GM18511 (cell line): Measurements from ENCODE around the gene RHOG.
"Not testable (repeated sequence)": the region's sequence is repeated elsewhere in the genome, so short reads cannot be mapped to it uniquely, and the experiment has no call there.

Experiments
- ATAC-seq: cut with Tn5 transposase; IDR thresholded peaks from one replicate; pipeline ENCODE4 v1.9.1; 2021; ENCODE audit warnings: mild to moderate bottlenecking, moderate library complexity; ENCODE audit not compliant: unreplicated experiment

Gene RHOG

GRCh38 chr11:3840870-3841425, at the start of gene RHOG:
Gene RHOG, minus strand, starts transcription at chr11:3840959. Its CDS starts 12,821 bp downstream, at chr11:3828138.
- ATAC-seq: peak; percentile 52

DNA sequence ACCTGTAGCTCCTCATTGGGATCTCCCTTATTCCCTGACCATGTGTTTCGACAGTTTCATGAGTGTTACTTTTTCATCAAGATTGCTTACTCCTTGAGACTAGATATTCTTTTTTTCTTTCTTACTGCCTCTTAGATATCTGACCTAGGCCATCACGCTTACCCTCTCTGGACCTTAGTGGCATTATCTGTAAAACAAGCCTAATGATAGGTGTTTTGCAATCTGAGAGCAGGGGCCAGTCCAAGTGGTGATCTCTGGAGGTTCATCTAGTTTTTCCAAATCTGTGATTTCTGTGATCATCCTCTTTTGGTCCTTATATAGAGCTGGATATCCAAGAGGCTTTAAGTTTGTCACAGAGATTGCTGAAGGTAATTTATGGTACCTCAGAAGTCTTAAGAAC, 49.3 kb upstream of the RHOG start:
- ATAC-seq: no peak

DNA sequence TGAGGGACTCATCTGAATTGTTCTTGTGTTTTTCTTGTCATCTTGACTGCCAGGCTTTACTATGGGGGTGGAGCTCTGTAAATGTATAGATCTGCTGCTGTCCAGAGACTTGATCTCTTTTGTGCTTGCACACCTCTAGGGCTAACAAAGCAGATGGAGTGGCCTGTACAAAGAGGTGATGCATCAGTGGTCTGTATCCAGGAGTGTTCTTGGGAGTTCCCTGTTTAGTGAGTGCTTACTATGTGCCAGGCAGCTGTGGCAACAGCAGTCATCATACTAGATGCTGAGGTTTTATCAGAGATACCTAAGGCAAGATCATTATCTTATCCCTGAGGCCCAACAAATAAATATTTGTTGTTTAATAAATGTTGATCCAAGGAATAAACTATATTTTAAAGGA, 48.1 kb upstream of the RHOG start:
- ATAC-seq: no peak

- ATAC-seq: no peak
Observed at GRCh38 chr11:3886985-3887384, 46.2 kb upstream of the RHOG start.

GRCh38 chr11:3885855-3886254, 45.1 kb upstream of the RHOG start:
- no peak for ATAC-seq

GRCh38 chr11:3882655-3883054, 41.9 kb upstream of the RHOG start:
- ATAC-seq: no peak

- ATAC-seq: peak; percentile 45
Observed at GRCh38 chr11:3880724-3881123, 40.0 kb upstream of the RHOG start.

DNA sequence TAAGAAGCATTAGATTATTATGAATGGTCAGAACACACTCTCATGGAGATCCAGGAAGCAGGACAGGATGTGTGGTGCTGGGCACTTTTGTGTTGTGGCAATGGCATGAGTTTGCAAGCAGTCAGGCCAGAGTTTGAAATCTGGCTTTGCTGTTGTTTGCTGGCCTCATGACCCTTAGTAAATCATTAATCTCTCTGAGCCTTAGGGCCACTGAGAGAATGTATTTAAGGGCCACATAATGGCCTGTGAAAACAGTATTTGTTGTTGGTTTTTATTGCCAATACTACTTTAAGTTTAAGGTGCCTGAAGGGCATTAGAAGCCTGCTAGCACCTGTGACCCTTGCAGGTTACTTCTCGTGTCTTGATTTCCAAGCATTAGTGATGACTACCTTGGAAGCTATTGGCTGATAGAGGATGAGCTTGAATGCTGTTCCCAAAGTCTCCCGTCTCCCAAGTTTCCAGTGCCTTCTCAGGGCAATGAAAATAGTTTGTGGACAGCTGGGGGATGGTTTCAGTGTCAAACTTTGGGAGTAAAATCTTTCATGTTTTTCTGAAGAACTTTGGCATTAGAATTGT, 39.3 kb upstream of the RHOG start:
- peak; percentile 69 for ATAC-seq

- ATAC-seq: peak; percentile 45
Observed at GRCh38 chr11:3879216-3879966, 38.6 kb upstream of the RHOG start.

DNA sequence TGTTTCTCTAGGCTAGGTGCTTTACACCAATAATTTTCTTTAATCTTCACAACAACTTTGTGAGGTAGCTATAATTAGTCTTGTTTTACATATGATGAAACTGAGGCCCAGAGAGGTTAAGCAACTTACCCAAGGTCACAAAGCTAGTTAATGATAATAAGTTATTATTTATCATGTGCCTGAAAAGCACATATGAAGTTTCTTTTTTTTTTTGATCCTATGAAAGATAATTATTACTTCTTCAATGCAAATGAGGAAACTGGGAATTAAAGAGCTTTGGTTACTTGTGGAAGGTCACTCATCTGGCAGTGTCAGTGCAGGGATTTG, 37.5 kb upstream of the RHOG start:
- ATAC-seq: no peak

DNA sequence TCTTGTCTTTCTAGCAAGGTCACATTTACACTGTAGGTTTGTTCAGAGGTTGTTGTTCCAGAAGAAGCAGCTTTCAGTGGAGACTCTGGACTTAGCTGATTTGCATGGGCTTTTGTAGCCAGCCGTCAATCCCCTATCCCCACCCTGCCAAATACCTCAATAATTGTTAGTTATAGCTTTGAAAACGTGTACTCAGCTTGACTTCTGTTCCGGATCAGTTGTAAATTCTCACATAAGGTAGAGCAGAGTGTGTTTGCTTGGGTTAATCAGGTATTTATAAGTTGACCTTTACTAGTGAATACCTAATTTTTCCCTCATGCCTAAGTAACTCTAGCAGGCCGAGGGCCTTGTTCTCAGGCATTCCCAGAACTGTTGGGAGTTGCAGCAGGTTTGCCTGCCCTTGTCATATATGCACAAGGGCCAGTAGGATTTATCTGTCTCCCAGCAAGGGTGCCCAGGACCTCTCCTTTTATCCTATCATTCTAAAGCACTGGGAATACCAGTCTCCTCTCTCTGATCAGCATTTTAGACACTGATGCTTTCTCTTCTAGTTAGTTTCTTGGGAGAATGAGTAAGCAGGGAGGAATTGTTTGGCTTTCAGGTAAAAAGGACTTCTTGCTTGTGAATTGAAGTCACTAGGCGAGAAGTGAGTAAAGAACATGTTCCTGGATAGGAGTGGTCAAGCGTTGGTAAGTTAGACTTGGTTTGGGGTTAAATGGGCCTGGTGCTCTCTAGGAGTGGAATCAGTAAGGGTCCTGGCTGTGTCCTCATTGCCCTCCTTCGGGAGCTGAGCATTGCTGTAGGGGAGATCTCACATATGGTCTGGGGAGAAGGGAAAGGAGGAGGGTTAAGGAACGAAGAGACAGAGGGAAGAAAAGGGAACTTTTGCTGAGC, 36.9 kb upstream of the RHOG start:
- no peak for ATAC-seq

DNA sequence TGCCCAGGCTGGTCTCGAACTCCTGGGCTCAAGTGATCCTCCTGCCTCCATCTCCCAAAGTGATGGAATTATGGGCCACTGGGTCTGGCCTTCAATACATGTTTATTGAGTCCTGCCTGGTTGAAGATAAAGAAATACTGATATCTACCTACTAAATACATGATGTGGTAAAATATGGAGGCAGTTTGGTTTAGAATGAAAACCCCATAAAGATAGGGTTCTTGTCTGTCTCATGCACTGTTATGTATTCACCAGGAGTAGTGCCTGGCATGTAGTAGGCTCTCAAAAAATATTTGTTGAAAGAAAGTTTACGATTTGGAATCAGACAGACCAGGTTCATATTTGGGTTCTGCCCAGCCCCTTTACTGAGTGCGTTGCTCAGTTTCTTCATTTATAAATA, 35.9 kb upstream of the RHOG start:
- no peak for ATAC-seq

GRCh38 chr11:3873712-3874349, 33.1 kb upstream of the RHOG start:
- ATAC-seq: no peak

GRCh38 chr11:3867209-3868091, 26.7 kb upstream of the RHOG start:
- ATAC-seq: peak; percentile 75

GRCh38 chr11:3866836-3867208, 26.1 kb upstream of the RHOG start:
- ATAC-seq: no peak

GRCh38 chr11:3866206-3866605, 25.4 kb upstream of the RHOG start:
- ATAC-seq: peak; percentile 52

DNA sequence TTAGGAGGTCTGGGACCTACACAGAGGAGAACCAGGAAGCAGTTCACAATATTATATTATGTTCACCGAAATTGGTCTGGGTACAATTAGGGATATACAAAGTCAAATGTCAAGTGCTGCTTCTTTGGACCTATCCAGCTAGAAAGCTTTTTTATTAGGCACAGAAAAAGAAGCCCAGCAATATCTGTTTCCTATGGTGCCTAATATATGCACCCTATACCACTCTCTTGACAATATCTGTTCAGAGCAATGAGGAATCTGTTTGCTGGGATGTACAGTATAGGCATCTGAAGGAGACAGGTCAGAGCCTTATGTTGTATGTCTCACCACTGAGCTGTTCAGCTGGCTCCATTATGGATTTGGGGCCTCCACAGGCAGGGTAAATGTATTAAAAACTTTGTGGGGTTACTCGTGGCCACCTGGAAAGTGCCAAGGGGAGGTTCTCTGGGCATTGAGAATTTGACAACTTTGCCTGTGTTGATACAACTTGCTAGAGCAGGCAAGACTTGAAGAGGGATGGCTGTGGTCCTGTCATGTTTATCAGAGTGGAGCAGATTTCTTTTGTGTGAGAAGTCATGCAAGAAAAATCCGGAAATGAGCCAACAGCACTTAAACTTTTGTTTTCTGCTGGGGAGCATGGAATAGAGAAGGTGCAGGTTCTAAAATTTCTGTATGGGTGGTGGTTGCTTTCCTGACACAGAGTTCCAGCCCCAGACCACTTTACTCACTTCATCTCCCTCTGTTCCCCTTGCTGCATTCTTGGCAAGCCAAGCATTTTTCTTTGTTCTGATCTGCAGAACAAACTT, 24.8 kb upstream of the RHOG start:
- peak; percentile 32 for ATAC-seq

- ATAC-seq: no peak
Observed at GRCh38 chr11:3861683-3862082, 20.9 kb upstream of the RHOG start.

DNA sequence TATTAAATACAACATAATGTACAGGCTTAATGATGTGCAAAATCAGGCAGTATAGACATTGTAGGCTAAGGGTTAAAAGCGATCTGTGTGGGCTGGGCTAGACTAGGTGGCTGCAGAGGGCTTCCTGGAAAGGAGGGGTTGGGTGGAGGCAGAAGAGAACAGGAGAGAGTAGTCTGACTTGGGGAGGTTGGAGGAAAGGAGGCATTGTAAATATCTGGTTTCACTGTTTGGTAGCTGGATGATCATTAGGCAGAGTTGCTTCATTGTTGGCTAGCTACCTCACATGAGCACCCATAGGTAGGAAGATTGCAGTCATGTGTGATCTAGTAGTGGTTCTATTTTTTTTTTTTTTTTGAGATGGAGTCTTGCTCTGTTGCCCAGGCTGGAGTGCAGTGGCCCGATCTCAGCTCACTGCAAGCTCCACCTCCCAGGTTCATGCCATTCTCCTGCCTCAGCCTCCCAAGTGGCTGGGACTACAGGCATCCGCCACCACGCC, 20.2 kb upstream of the RHOG start:
- not testable (repeated sequence) for ATAC-seq
